Astrocyte (in vitro differentiated cells and primary cell): Measurements from ENCODE around the gene IL17RD. TPM values are rescaled to one million over a fixed set of nuclear protein-coding genes. Genes with fewer than 3 reads are reported as not detected.

ENCODE experiments used
- DNase-seq: peaks from one replicate; pipeline ENCODE4 v3.0.0-alpha.2; 2010; ENCODE audit warnings: low read depth
- FAIRE-seq: peaks from 2 replicates; lab custom pipeline; 2011; peaks lifted over from hg19 to GRCh38; lab: Jason Lieb, UNC
- H2AFZ ChIP-seq: 2 replicates; pipeline ENCODE4 v1.6.0; 2012; ENCODE audit warnings: low read depth, low read length, inconsistent platforms
- H3K27ac ChIP-seq: 2 replicates; pipeline ENCODE4 v1.5.1; 2011; ENCODE audit warnings: low read depth, low read length, inconsistent platforms
- H3K27me3 ChIP-seq: 2 replicates; pipeline ENCODE4 v1.6.0; 2011; ENCODE audit warnings: low read length, inconsistent platforms; ENCODE audit not compliant: insufficient read depth
- H3K36me3 ChIP-seq: 2 replicates; pipeline ENCODE4 v1.5.1; 2011; ENCODE audit warnings: low read length, inconsistent platforms; ENCODE audit not compliant: insufficient read depth
- H3K4me1 ChIP-seq: 2 replicates; pipeline ENCODE4 v1.5.1; 2011; ENCODE audit warnings: low read length, inconsistent platforms; ENCODE audit not compliant: insufficient read depth
- H3K4me2 ChIP-seq: 2 replicates; pipeline ENCODE4 v1.6.0; 2012; ENCODE audit warnings: low read length, inconsistent platforms
- H3K4me3 ChIP-seq: 2 replicates; pipeline ENCODE4 v1.5.1; 2011; ENCODE audit warnings: low read depth, mild to moderate bottlenecking, low read length, inconsistent platforms; ENCODE audit not compliant: insufficient read depth
- H3K79me2 ChIP-seq: 2 replicates; pipeline ENCODE4 v1.6.0; 2012; ENCODE audit warnings: mild to moderate bottlenecking, low read length, inconsistent platforms; ENCODE audit not compliant: insufficient read depth
- H3K9ac ChIP-seq: 2 replicates; pipeline ENCODE4 v1.6.0; 2012; ENCODE audit warnings: mild to moderate bottlenecking, low read length, inconsistent platforms
- H3K9me3 ChIP-seq: 2 replicates; pipeline ENCODE4 v1.5.1; 2012; ENCODE audit warnings: low read depth, mild to moderate bottlenecking, low read length, inconsistent platforms; ENCODE audit not compliant: insufficient read depth
- H4K20me1 ChIP-seq: 2 replicates; pipeline ENCODE4 v1.6.0; 2012; ENCODE audit warnings: low read length, inconsistent platforms; ENCODE audit not compliant: insufficient read depth
- H3K27ac Mint-ChIP-seq: one replicate; pipeline ENCODE4 v1.8.0; 2021; ENCODE audit warnings: mild to moderate bottlenecking, mixed read lengths; ENCODE audit not compliant: unreplicated experiment
- H3K27me3 Mint-ChIP-seq: one replicate; pipeline ENCODE4 v1.8.0; 2021; ENCODE audit warnings: low read depth, mixed read lengths; ENCODE audit not compliant: unreplicated experiment
- H3K36me3 Mint-ChIP-seq: one replicate; pipeline ENCODE4 v1.8.0; 2021; ENCODE audit warnings: low read depth, mixed read lengths; ENCODE audit not compliant: unreplicated experiment
- H3K4me1 Mint-ChIP-seq: one replicate; pipeline ENCODE4 v1.8.0; 2021; ENCODE audit warnings: low read depth, mixed read lengths; ENCODE audit not compliant: unreplicated experiment
- H3K4me3 Mint-ChIP-seq: one replicate; pipeline ENCODE4 v1.8.0; 2021; ENCODE audit warnings: mild to moderate bottlenecking, moderate library complexity, mixed read lengths; ENCODE audit not compliant: unreplicated experiment
- H3K9me3 Mint-ChIP-seq: one replicate; pipeline ENCODE4 v1.8.0; 2021; ENCODE audit warnings: mild to moderate bottlenecking, mixed read lengths; ENCODE audit not compliant: unreplicated experiment
- EZH2 ChIP-seq: IDR thresholded peaks from 2 replicates; pipeline ENCODE4 v1.6.1; 2012; ENCODE audit warnings: mild to moderate bottlenecking, low read length, inconsistent platforms; ENCODE audit not compliant: insufficient read depth
- total RNA-seq: library from RNA; stranded (reverse); gene quantifications from 2 replicates; pipeline ENCODE4 v1.2.1, GENCODE V29; 2021
- TF ChIP-seq, protein P1 (sequence below): IDR thresholded peaks from 2 replicates; pipeline ENCODE4 v1.5.1; 2011; ENCODE audit warnings: low read depth, mild to moderate bottlenecking, inconsistent platforms, low read length, moderate library complexity; ENCODE audit not compliant: insufficient read depth

IL17RD gene
- total RNA-seq, 1 donor from 2014 or later = 13.0 TPM

DNA sequence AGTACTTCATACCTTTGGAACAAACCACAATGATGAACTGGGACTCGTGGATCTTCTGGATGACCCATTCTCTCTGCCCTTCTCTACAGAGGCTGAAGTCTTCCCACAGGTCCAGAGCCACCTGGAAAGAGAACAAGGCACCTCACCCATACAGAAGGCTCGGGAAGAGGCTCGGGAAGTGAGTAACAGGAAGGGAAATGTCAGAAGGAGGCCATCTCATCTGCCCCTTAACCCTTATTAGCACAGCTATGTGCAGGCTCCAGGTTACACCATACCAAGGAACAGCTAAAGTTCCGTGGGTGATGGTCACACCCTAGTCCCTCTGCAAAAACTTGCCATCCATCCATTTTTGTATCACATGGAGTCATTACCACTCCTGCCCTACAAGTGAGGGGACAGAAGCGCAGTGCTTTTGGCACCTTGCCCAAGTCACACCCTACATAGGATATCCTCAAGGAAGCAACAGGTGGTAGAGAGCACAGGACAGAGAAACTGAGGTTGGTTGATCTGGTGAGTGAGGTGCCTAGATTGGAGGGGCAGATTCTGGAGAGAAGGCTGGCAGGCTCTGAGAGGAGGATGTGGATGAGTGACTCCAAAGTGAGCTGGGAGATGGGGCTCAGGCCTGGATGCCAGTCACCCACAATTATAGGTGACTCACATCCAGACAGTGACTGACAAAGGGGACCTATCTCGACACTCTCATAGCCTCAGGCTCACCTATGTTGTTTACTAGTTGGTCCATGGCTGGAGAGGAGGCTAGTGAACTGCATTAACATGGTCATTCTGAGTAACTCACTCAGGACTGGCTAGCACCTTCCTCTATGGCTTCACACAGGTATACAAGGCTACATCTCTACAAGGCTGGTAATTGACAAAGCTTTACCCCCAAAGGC lies 66.5 kb downstream of the IL17RD start:
- H3K36me3 Mint-ChIP-seq = peaks cover 14% of the 10 kb centered on the region
- Histone ChIP-seq H3K4me3 (no peak overlapping the region), H3K27me3 (no peaks in the 10 kb centered on the region), H3K4me1 (no peaks in the 10 kb centered on the region), H3K9ac (no peak overlapping the region), H3K4me2 (no peak overlapping the region), H3K36me3 (peaks cover 2% of the 10 kb centered on the region), H4K20me1 (no peaks in the 10 kb centered on the region), H3K27ac (no peak overlapping the region), H3K9me3 (no peaks in the 10 kb centered on the region), H2AFZ (no peak overlapping the region), H3K79me2 (no peaks in the 10 kb centered on the region)
- no peak overlapping the region for H3K4me3 Mint-ChIP-seq
- FAIRE-seq (no peak), DNase-seq (no peak)
- H3K4me1 Mint-ChIP-seq = peaks cover 10% of the 10 kb centered on the region
- TF ChIP-seq, protein P1, sequence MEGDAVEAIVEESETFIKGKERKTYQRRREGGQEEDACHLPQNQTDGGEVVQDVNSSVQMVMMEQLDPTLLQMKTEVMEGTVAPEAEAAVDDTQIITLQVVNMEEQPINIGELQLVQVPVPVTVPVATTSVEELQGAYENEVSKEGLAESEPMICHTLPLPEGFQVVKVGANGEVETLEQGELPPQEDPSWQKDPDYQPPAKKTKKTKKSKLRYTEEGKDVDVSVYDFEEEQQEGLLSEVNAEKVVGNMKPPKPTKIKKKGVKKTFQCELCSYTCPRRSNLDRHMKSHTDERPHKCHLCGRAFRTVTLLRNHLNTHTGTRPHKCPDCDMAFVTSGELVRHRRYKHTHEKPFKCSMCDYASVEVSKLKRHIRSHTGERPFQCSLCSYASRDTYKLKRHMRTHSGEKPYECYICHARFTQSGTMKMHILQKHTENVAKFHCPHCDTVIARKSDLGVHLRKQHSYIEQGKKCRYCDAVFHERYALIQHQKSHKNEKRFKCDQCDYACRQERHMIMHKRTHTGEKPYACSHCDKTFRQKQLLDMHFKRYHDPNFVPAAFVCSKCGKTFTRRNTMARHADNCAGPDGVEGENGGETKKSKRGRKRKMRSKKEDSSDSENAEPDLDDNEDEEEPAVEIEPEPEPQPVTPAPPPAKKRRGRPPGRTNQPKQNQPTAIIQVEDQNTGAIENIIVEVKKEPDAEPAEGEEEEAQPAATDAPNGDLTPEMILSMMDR = no peak
- no peak for TF ChIP-seq EZH2
- H3K27me3 Mint-ChIP-seq = peaks cover 2% of the 10 kb centered on the region
- no peaks in the 10 kb centered on the region for H3K9me3 Mint-ChIP-seq
- no peak overlapping the region for H3K27ac Mint-ChIP-seq

DNA sequence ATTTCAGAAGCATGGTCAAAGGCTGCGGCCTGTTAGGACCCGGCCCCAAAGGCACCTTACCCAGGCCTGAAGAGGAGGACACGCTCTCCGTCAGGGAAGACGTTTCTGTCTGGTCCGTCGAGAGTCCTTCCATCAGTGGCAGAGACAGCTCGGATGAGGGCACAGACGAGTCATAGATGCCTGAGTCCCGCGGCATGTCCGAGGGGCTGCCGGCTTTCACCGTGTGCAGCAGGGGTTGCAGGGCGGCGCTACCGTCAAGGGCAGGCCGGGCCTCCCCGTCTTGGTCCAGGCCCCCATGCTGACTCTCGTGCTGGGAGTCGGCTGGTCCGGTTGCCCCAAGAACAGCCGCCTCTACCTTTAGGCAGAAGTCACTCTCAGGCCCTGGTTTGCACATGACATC lies 67.6 kb downstream of the IL17RD start:
- FAIRE-seq = no peak
- Histone ChIP-seq H3K27ac (no peak overlapping the region), H3K4me3 (no peak overlapping the region), H3K4me1 (no peaks in the 10 kb centered on the region), H3K36me3 (peaks cover 2% of the 10 kb centered on the region), H2AFZ (no peak overlapping the region), H3K9ac (no peak overlapping the region), H3K4me2 (no peak overlapping the region), H3K9me3 (no peaks in the 10 kb centered on the region), H3K79me2 (no peaks in the 10 kb centered on the region), H3K27me3 (no peaks in the 10 kb centered on the region), H4K20me1 (no peaks in the 10 kb centered on the region)
- H3K27me3 Mint-ChIP-seq = peaks cover 2% of the 10 kb centered on the region
- no peak overlapping the region for H3K4me3 Mint-ChIP-seq
- no peak overlapping the region for H3K27ac Mint-ChIP-seq
- no peak for DNase-seq
- no peaks in the 10 kb centered on the region for H3K9me3 Mint-ChIP-seq
- no peak for TF ChIP-seq EZH2
- TF ChIP-seq, protein P1 = no peak
- peaks cover 9% of the 10 kb centered on the region for H3K36me3 Mint-ChIP-seq
- H3K4me1 Mint-ChIP-seq = peaks cover 10% of the 10 kb centered on the region

DNA sequence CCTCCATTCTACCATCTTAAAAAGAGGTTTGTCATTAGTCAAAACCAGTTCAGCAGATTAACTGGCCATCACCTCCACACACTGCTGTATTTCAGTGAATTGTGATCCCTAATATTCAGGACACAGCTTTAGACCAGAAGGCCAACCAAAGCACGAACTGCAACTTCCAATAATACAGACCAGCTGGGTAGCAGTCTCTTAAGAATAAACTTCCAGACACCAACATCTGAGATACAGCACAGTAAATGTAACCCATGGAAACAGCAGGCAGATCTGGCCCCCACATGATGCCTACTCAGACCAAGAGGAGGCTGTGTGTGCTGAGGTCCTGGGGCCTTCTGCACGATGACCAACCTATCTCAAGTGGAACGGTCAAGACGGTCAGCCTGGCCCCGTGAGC lies 69.8 kb downstream of the IL17RD start:
- TF ChIP-seq EZH2 = no peak
- TF ChIP-seq, protein P1 = no peak
- Mint-ChIP-seq H3K4me1 (peaks cover 15% of the 10 kb centered on the region), H3K4me3 (no peak overlapping the region), H3K27ac (no peak overlapping the region), H3K36me3 (peaks cover 9% of the 10 kb centered on the region), H3K9me3 (no peaks in the 10 kb centered on the region), H3K27me3 (no peaks in the 10 kb centered on the region)
- no peak overlapping the region for H3K9ac ChIP-seq
- H3K27ac ChIP-seq = no peak overlapping the region
- peaks cover 8% of the 10 kb centered on the region for H3K4me1 ChIP-seq
- H3K27me3 ChIP-seq = no peaks in the 10 kb centered on the region
- H4K20me1 ChIP-seq = no peaks in the 10 kb centered on the region
- H3K36me3 ChIP-seq = no peaks in the 10 kb centered on the region
- DNase-seq = no peak
- no peak overlapping the region for H3K4me3 ChIP-seq
- FAIRE-seq = no peak
- H2AFZ ChIP-seq = no peak overlapping the region
- no peak overlapping the region for H3K4me2 ChIP-seq
- H3K79me2 ChIP-seq = no peaks in the 10 kb centered on the region
- H3K9me3 ChIP-seq = no peaks in the 10 kb centered on the region
